Osteoblast (primary cell): ENCODE measurements around the gene MYO5B. TPM values are rescaled to one million over a fixed set of nuclear protein-coding genes. Genes with fewer than 3 reads are reported as not detected.

ENCODE experiments used
- DNase-seq: peaks from one replicate; pipeline ENCODE4 v3.0.0; 2011; ENCODE audit warnings: low spot score, mixed read lengths; ENCODE audit not compliant: insufficient read length; ENCODE audit errors: missing footprints
- H2AFZ ChIP-seq: 2 replicates; pipeline ENCODE4 v1.6.0; 2011; ENCODE audit warnings: mild to moderate bottlenecking, low read length
- H3K27ac ChIP-seq: 2 replicates; pipeline ENCODE4 v1.5.1; 2011; ENCODE audit warnings: mild to moderate bottlenecking, low read depth, low read length, moderate library complexity
- H3K27me3 ChIP-seq: 2 replicates; pipeline ENCODE4 v1.6.0; 2012; ENCODE audit warnings: mild to moderate bottlenecking, control low read depth, inconsistent platforms, low read length, moderate library complexity; ENCODE audit not compliant: insufficient read depth
- H3K36me3 ChIP-seq: 2 replicates; pipeline ENCODE4 v1.5.1; 2011; ENCODE audit warnings: mild to moderate bottlenecking, low read length, control low read depth, moderate library complexity; ENCODE audit not compliant: insufficient read depth
- H3K4me1 ChIP-seq: 2 replicates; pipeline ENCODE4 v1.5.1; 2011; ENCODE audit warnings: mild to moderate bottlenecking, low read length, control low read depth, moderate library complexity; ENCODE audit not compliant: insufficient read depth
- H3K4me2 ChIP-seq: 2 replicates; pipeline ENCODE4 v1.6.0; 2011; ENCODE audit warnings: mild to moderate bottlenecking, low read length; ENCODE audit not compliant: insufficient read depth
- H3K4me3 ChIP-seq: fragments of 200-600 bp; sonication (generic); 3 replicates; pipeline ENCODE4 v1.5.1; 2012; ENCODE audit warnings: mild to moderate bottlenecking, low read length, inconsistent platforms; ENCODE audit not compliant: insufficient read depth
- H3K79me2 ChIP-seq: 2 replicates; pipeline ENCODE4 v1.6.0; 2012; ENCODE audit warnings: mild to moderate bottlenecking, low read length, control low read depth, inconsistent platforms; ENCODE audit not compliant: insufficient read depth
- H3K9me3 ChIP-seq: 2 replicates; pipeline ENCODE4 v1.5.1; 2011; ENCODE audit warnings: low read depth, low read length, control low read depth
- H4K20me1 ChIP-seq: 2 replicates; pipeline ENCODE4 v1.6.0; 2012; ENCODE audit warnings: mild to moderate bottlenecking, low read length, control low read depth; ENCODE audit not compliant: insufficient read depth
- total RNA-seq: library from RNA; depleted of rRNA; stranded (reverse); fragments of >200 nt; gene quantifications from 2 replicates; pipeline ENCODE4 v1.2.3, GENCODE V29; 2012
- TF ChIP-seq, protein P1 (sequence below): IDR thresholded peaks from 2 replicates; pipeline ENCODE4 v1.5.1; 2011; ENCODE audit warnings: mild to moderate bottlenecking, low read depth, low read length, moderate library complexity; ENCODE audit errors: extremely low read depth

MYO5B gene
- total RNA-seq, 1 donor = 0.36 TPM

DNA sequence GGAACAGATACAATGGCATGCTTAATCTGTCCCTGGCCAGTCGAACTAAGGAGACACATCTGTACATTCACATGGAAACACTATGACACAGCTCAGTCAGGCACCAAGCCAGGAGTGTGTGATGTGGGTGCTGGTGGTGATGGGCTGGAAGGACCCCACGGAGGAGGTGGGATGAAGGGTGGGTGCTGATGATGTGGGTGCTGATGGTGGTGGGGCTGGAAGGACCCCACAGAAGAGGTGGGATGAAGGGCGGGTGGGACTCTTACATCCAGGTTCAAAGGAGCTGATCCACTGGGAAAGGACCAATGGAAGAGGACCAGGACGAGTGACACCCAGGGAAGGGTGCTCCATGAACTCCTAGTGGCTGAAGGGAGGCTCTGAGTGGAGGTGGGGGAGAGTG lies 346.8 kb downstream of the MYO5B start:
- no peak overlapping the region for H2AFZ ChIP-seq
- peaks cover 12% of the 10 kb centered on the region for H3K27me3 ChIP-seq
- H3K9me3 ChIP-seq = no peaks in the 10 kb centered on the region
- H3K4me1 ChIP-seq = peaks cover 16% of the 10 kb centered on the region
- H3K4me3 ChIP-seq = no peak overlapping the region
- H3K36me3 ChIP-seq = no peaks in the 10 kb centered on the region
- TF ChIP-seq, protein P1, sequence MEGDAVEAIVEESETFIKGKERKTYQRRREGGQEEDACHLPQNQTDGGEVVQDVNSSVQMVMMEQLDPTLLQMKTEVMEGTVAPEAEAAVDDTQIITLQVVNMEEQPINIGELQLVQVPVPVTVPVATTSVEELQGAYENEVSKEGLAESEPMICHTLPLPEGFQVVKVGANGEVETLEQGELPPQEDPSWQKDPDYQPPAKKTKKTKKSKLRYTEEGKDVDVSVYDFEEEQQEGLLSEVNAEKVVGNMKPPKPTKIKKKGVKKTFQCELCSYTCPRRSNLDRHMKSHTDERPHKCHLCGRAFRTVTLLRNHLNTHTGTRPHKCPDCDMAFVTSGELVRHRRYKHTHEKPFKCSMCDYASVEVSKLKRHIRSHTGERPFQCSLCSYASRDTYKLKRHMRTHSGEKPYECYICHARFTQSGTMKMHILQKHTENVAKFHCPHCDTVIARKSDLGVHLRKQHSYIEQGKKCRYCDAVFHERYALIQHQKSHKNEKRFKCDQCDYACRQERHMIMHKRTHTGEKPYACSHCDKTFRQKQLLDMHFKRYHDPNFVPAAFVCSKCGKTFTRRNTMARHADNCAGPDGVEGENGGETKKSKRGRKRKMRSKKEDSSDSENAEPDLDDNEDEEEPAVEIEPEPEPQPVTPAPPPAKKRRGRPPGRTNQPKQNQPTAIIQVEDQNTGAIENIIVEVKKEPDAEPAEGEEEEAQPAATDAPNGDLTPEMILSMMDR = no peak
- H3K4me2 ChIP-seq = no peak overlapping the region
- H4K20me1 ChIP-seq = no peaks in the 10 kb centered on the region
- no peak overlapping the region for H3K27ac ChIP-seq
- no peaks in the 10 kb centered on the region for H3K79me2 ChIP-seq
- DNase-seq = no peak

DNA sequence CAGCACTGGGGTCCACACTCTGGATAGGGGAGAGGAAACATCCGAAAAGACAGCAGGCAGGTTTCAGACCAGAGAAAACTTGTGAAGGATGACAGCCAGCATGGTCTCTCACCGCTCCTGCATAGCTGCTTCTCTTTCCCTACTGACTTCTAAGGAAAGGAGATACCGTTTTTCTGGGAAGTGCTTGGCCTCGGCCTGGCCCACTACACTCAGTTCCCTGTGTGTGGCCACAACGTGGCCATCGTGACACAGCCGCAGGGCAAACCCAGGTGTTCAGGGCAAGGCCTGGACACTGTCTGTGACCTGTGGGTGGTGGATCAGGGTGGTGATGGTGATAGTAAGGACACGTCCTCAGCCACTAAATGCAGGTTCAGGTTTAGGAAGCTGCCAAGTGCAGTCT lies 347.4 kb downstream of the MYO5B start:
- TF ChIP-seq, protein P1 = no peak
- no peak for DNase-seq
- Histone ChIP-seq H3K79me2 (no peaks in the 10 kb centered on the region), H4K20me1 (no peaks in the 10 kb centered on the region), H3K4me1 (peaks cover 16% of the 10 kb centered on the region), H3K27me3 (peaks cover 12% of the 10 kb centered on the region), H2AFZ (no peak overlapping the region), H3K27ac (no peak overlapping the region), H3K36me3 (no peaks in the 10 kb centered on the region), H3K4me2 (no peak overlapping the region), H3K9me3 (no peaks in the 10 kb centered on the region), H3K4me3 (no peak overlapping the region)

DNA sequence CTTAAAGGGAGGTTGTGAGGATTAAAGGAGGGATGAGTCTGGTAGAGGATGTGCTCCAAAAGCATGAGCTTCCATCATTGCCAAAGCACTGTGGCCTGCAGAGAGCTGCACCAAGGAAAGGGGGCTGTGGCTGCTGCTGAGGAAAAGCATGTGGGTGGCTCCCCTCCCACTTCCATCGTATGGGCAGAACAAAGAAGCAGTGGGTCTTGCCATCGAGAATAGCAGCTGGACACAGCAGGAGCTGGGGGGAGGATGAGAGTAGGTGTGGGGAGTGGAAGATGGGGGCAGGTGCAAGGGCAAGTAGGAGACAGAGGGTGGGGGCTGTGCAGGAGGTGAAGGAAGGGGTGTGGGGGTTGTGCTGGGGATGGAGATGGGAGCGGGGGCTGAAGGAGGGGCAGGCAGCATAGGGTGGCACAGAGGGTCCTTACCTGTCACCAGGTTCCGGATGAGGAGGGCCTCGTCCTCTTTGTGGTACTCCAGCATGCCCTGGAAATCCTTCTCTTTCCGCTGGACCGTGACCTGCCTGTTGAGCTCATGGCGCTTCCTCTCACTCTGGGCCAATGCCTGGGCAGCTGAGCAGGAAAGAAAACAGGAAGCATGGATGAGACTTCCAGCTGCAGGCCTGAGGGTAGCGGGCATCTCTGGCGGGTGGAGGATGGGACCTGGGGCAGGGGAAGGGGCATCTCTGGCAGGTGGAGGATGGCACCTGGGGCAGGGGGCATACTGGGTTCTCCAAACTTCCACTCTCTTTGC lies 348.1 kb downstream of the MYO5B start:
- H3K27me3 ChIP-seq = peaks cover 12% of the 10 kb centered on the region
- H3K4me2 ChIP-seq = no peak overlapping the region
- TF ChIP-seq, protein P1 = no peak

DNA sequence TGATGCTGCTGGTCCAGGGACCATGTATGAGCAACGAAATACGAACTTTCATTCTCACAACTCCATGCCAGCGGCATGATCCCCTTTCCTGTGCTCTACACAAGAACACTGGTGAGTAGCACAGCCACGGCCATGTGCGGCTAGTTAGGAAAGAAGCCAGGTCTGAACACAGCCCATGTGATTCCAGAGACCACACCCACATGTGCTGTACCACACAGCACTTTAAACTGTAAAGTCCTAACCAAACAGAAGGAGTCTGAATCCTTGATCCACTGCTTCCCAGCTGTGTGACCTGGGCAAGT lies 348.6 kb downstream of the MYO5B start:
- Histone ChIP-seq H3K27ac (no peak overlapping the region), H3K4me1 (peaks cover 16% of the 10 kb centered on the region), H3K4me2 (peak overlapping the region; percentile 34), H3K9me3 (no peaks in the 10 kb centered on the region), H4K20me1 (no peaks in the 10 kb centered on the region), H3K36me3 (no peaks in the 10 kb centered on the region), H2AFZ (no peak overlapping the region), H3K27me3 (peaks cover 12% of the 10 kb centered on the region), H3K4me3 (no peak overlapping the region), H3K79me2 (no peaks in the 10 kb centered on the region)
- DNase-seq = no peak
- TF ChIP-seq, protein P1 = no peak

More for the DNA sequence above, 348.1 kb downstream of the MYO5B start:
- peak; percentile 65 for DNase-seq
- H3K36me3 ChIP-seq = no peaks in the 10 kb centered on the region
- peaks cover 16% of the 10 kb centered on the region for H3K4me1 ChIP-seq
- H4K20me1 ChIP-seq = no peaks in the 10 kb centered on the region
- H2AFZ ChIP-seq = no peak overlapping the region
- no peaks in the 10 kb centered on the region for H3K79me2 ChIP-seq
- H3K27ac ChIP-seq = no peak overlapping the region
- no peak overlapping the region for H3K4me3 ChIP-seq
- no peaks in the 10 kb centered on the region for H3K9me3 ChIP-seq
